Breast epithelium (tissue), 3 donors: ENCODE data around the gene ITPR3.

ENCODE experiments used
- POLR2A ChIP-seq: fragments of 450-650 bp; IDR thresholded peaks from one replicate; pipeline ENCODE4 v1.6.1; 2016; ENCODE audit warnings: antibody characterized with exemption, mild to moderate bottlenecking, moderate library complexity
- TF ChIP-seq, protein P1 (sequence below), 3 donors: fragments of 450-650 bp; IDR thresholded peaks; one replicate each; pipeline ENCODE4 v1.5.1; 2016 to 2017; ENCODE audit warnings: antibody characterized with exemption in 3 of 3, mild to moderate bottlenecking in 3 of 3, moderate library complexity in 3 of 3

DNA sequence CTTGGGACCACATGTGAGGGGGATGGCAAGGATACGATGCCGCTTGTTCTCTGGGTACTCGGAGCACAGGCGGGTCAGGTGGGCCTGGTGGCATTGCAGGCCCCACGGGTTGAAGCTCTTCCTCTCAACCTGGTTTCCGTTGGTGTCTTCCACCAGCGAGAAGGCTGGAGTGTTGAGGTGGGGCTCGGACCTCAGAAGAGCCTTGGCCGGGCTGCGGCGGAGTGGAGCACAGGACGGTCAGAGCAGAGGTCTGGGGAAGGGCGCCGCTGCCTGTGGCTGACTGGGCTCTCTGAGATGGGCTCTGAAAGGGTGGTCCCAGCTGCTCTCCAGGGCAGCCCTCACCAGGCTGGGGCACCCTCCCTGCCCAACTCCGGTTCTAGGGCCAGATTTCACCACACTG is 105.6 kb downstream of the ITPR3 start:
- TF ChIP-seq, protein P1, sequence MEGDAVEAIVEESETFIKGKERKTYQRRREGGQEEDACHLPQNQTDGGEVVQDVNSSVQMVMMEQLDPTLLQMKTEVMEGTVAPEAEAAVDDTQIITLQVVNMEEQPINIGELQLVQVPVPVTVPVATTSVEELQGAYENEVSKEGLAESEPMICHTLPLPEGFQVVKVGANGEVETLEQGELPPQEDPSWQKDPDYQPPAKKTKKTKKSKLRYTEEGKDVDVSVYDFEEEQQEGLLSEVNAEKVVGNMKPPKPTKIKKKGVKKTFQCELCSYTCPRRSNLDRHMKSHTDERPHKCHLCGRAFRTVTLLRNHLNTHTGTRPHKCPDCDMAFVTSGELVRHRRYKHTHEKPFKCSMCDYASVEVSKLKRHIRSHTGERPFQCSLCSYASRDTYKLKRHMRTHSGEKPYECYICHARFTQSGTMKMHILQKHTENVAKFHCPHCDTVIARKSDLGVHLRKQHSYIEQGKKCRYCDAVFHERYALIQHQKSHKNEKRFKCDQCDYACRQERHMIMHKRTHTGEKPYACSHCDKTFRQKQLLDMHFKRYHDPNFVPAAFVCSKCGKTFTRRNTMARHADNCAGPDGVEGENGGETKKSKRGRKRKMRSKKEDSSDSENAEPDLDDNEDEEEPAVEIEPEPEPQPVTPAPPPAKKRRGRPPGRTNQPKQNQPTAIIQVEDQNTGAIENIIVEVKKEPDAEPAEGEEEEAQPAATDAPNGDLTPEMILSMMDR (IDR thresholded peaks at IDR 0.05), result no peak
- no peak for TF ChIP-seq POLR2A
